Right lobe of liver (tissue), 4 donors: ENCODE data around the gene HNRNPA1.
"Not testable (repeated sequence)": the region's sequence is repeated elsewhere in the genome, so short reads cannot be mapped to it uniquely, and the experiment has no call there.

Experiments used
- CTCF ChIP-seq, 4 donors: fragments of 200-600 bp in 3 of 4; fragments of 450-650 bp in 1 of 4; IDR thresholded peaks; one replicate each; pipeline versions ENCODE4 v1.5.1 to v1.8.0; 2016 to 2022; ENCODE audit warnings: antibody characterized with exemption in 4 of 4, mild to moderate bottlenecking in 2 of 4
- POLR2A ChIP-seq: fragments of 450-650 bp; IDR thresholded peaks from one replicate; pipeline ENCODE4 v1.6.1; 2017; ENCODE audit warnings: antibody characterized with exemption, mild to moderate bottlenecking
- donor health status: DM: no; HTN: no; CAD: no.
- donor health status: DM: no; HTN: no; CAD: no.
- donor health status: DM: no; HTN: yes; CAD: no.

GRCh38 chr12:54281261-54281638 lies 724 bp downstream of the HNRNPA1 start:
- TF ChIP-seq CTCF (IDR thresholded peaks at IDR 0.05); POLR2A: not testable (repeated sequence)
